SK-MEL-5 (cell line): ENCODE measurements around the gene MSANTD1. TPM values are rescaled to one million over a fixed set of nuclear protein-coding genes. Genes with fewer than 3 reads are reported as not detected.

Experiments
- DNase-seq: peaks from one replicate; pipeline ENCODE4 v3.0.0-alpha.2; 2016; ENCODE audit warnings: low read depth, low spot score
- in situ Hi-C: cut with HindIII; loops from 2 replicates; pipeline ENCODE4 v1.10.0; 2016; ENCODE audit warnings: low sequenced_read_pairs, high pct_unique_total_duplicates, low pct_unique_long_range_greater_than_20kb
- total RNA-seq: library from RNA; depleted of rRNA; stranded (reverse); fragments of >200 nt; shearing (Covaris generic); gene quantifications from 2 replicates; pipeline ENCODE4 v1.2.3, GENCODE V29; 2014; rRNA removed

The MSANTD1 gene
- total RNA-seq, 1 experiment from 2014 or later, result 0.11 TPM

DNA sequence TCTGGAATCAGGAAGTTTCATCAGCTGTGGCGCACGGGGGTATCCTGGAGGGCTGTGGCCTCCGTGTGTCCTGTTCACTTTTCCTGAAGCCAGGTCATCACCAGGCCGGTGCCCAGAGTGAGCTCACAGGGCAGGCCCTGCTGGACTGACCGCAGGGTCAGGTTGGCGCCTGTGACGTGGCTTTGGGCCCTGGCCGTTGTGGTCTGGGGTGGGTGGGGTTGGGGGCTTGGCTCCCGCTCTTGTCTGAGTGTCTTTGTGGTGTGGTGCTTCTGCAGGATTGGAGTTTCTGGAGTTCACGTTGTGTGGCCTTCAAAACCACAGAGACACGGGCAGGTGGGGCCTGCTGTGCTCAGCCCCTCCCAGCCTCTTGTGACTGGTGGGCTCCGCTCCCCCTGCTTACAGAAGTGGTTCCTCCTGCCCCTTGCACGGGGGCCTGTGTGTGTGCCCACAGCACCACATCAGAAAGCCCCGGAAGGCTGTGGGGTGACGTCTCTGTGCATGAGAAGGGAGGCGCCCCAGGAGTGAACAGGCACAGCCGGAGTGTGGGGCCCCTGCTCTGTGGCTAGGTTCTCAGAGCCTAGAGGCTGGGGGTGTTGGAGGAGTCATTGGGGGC is 53.3 kb downstream of the MSANTD1 start:
- no peak for DNase-seq
- in situ Hi-C loops, result no loop called here

DNA sequence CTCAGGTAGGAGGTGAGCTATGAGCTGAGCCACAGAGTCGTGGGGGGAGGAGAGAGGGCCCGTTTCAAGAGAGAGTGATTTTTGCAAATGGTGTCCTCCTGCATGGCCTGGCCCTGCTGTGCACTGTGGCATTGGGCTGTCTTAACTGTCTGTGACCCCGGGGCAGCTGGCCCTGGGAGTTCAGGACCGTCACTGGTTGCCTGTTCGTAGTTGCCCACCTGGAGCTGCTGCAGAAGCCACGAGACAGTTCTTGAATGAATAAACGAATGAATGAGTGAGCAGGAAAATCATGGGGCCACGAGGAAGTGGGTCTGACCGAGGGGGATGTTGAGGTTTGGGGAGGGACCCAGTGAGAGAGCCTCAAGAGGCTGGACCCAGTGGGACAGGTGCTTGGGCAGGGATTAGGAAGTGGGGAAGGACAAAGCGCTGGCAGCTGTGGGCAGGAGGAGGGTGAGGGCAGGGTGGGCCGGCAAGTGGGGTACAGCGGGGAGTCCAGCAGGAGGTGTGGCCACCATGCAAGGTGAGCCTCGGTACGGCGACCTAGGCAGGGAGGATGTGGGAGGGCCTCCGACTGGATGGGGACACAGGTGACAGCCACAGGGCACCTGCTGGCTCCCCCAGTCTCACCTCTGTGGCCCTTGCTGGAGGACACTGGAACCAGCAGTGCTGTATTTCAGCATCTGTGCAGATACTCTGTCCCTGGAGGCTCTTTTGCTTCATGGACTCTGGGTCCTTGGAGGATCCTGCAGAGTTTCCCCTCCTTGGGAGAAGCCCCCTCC is 54.0 kb downstream of the MSANTD1 start:
- in situ Hi-C loops, result no loop called here
- no peak for DNase-seq

DNA sequence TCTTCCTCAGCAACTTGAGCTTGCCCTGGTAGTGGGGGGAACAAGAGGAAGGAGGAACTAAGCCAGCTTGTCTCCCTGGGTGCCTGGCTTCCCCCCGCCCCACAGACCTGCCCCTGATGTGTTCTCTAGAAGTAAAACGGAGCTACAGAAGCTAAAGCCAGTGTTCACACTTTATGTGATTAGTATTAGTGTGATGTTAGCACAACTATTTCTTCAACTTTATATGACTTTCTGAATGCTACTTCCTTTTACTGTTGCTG is 54.5 kb downstream of the MSANTD1 start:
- in situ Hi-C loops, result no loop called here
- DNase-seq, result no peak

DNA sequence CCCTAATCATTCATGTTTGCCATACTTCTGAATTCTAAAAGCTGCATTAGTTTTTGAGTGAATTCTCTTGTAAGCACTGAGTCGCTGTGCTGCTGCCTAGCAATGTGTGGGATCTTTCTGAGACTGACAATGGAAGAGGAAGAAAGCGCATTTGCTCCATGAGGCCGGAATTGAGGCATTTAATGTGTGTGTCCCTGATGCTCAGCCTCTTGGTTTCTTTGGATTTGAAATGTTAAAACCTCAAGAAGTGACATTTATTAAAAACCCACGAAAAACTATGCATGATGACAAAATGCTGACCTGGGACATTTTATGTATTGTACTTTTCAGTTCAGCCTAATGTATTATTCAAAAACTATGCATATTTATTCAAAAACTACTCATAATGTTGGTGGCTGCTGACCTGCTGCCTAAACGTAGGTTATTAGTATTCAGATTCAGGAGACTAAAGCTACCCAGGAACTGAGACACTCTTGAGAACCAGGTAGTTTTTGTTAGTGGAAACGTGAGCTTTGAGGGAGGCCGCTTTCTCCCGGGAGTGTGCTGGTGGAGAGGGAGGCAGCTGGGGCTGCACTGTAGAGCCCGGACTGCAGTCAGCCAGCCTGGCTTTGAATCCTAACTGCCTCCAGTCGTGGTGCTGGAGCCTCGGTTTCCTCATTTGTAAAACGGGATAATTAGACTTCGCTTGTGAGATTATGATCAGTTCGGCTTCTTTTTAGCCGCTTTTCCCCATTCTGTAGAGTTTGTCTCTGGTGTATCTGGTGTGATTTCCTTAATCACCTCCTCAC is 55.2 kb downstream of the MSANTD1 start:
- in situ Hi-C loops, result no loop called here

DNA sequence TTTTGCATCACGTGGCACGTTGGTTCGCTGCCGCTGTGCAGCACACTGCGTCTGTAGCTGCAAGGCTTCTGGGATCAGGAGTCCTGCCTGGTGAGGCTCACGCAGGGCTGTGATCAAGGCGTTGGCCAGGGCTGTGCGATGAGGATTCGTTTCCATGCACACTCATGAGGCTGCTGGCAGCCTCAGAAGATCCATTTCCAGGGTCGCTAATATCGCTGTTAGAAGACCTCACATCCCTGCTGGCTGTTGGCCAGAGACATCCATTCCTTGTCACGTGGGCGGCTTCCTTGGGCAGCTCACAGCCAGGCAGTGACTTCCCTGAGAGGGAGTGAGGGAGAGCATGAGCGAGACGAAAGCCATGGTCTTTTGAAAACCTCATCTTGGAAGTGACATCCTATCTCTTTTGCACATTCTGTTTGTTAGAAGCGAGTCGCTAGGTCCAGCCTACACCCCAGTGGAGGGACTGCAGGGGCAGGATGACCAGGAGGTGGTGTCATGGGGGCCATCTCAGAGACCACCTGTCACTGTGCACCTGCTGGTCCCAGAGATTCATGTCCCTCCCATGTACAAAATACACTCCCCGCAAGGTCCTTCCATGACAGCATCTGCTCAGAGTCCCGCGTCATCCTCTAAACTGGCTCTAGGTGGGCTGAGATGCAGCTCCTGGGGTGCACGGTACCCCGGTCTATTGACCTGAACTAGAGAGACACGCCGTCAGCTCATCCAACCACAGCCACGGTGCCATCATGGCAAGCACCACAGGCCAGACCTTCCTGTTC is 56.1 kb downstream of the MSANTD1 start:
- DNase-seq, result no peak
- in situ Hi-C loops, result no loop called here

More for the DNA sequence above, 55.2 kb downstream of the MSANTD1 start:
- DNase-seq, result no peak

DNA sequence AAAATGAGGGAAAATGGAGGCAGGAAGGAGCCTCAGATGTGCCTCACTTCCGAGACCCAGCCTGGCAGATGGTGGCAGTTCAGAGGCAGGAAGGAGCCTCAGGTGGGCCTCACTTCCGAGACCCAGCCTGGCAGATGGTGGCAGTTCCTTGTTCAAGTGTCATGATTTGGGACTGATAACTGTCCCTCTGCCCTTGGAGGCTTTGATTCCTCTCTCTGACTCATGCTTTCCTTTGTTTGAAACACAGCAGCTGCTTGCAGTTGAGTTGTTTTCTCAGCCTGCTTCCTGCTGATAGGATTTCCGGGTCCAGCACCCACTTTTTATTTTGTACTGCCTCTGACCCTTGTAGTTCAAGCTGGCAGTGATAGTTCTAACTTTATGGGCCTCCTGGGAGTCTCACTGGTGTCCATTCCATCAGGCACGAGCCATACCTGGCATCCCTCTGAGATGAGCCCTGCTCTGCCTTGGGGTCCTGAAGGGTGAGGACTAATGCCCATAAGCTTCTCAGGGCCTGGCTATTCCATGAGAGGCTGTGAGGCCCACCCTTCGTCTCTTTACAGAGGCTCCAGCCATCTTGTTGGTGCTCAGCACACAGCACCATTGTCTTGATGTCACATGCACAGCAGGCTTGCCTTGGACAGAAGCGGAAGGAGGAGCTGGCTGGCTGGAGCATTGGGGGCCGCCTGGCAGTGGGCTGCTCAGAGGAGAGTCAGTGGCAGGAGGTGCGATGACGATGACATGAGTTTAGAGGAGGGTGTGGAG is 56.8 kb downstream of the MSANTD1 start:
- DNase-seq, result no peak
- in situ Hi-C loops, result no loop called here

Other genes with a start within 250 kb of the MSANTD1 start
- not detected in 2 replicates for gene HTT-AS, start 174.6 kb upstream of the MSANTD1 start, total RNA-seq
- 17.2 and 18.0 TPM in 2 replicates for gene HTT, start 174.5 kb upstream of the MSANTD1 start, total RNA-seq
- 3.9 and 4.8 TPM in 2 replicates for gene RGS12, start 43.9 kb downstream of the MSANTD1 start, total RNA-seq
- not detected in 2 replicates for gene HGFAC, start 192.8 kb downstream of the MSANTD1 start, total RNA-seq
- gene DOK7, start 214.1 kb downstream of the MSANTD1 start, total RNA-seq, result not detected in 2 replicates